Gastroesophageal sphincter (tissue), 3 donors: Measurements from ENCODE around the gene ZNF599.

ENCODE experiments used
- EP300 ChIP-seq: sonication (generic); formaldehyde crosslinking; IDR thresholded peaks from one replicate; pipeline ENCODE4 v1.6.1; 2017; ENCODE audit warnings: antibody characterized with exemption, mild to moderate bottlenecking
- POLR2A ChIP-seq, 2 donors: fragments of 450-650 bp; IDR thresholded peaks; one replicate each; pipeline ENCODE4 v1.6.1; 2017; ENCODE audit warnings: antibody characterized with exemption in 2 of 2, mild to moderate bottlenecking in 2 of 2, moderate library complexity in 1 of 2
- TF ChIP-seq, protein P1 (sequence below), 4 experiments: fragments of 200-600 bp in 2 of 4; fragments of 450-650 bp in 2 of 4; sonication (generic) in 1 of 4; IDR thresholded peaks; one replicate each; pipeline ENCODE4 v1.5.1; 2017 to 2019; ENCODE audit warnings: antibody characterized with exemption in 4 of 4, mild to moderate bottlenecking in 2 of 4, moderate library complexity in 2 of 4

GRCh38 chr19:34766386-34766785 is 6.6 kb downstream of the ZNF599 start:
- TF ChIP-seq POLR2A (IDR thresholded peaks at IDR 0.05) (no peak), EP300 (no peak)
- TF ChIP-seq, protein P1, sequence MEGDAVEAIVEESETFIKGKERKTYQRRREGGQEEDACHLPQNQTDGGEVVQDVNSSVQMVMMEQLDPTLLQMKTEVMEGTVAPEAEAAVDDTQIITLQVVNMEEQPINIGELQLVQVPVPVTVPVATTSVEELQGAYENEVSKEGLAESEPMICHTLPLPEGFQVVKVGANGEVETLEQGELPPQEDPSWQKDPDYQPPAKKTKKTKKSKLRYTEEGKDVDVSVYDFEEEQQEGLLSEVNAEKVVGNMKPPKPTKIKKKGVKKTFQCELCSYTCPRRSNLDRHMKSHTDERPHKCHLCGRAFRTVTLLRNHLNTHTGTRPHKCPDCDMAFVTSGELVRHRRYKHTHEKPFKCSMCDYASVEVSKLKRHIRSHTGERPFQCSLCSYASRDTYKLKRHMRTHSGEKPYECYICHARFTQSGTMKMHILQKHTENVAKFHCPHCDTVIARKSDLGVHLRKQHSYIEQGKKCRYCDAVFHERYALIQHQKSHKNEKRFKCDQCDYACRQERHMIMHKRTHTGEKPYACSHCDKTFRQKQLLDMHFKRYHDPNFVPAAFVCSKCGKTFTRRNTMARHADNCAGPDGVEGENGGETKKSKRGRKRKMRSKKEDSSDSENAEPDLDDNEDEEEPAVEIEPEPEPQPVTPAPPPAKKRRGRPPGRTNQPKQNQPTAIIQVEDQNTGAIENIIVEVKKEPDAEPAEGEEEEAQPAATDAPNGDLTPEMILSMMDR (IDR thresholded peaks at IDR 0.05): no peak
